Epithelial cell of umbilical artery (primary cell): ENCODE measurements around the gene MUL1. TPM values are rescaled to one million over a fixed set of nuclear protein-coding genes. Genes with fewer than 3 reads are reported as not detected.

Experiments used
- total RNA-seq: library from RNA; depleted of rRNA; stranded (reverse); fragments of >200 nt; gene quantifications from 2 replicates; pipeline ENCODE4 v1.2.3, GENCODE V29; 2014

Gene MUL1, protein sequence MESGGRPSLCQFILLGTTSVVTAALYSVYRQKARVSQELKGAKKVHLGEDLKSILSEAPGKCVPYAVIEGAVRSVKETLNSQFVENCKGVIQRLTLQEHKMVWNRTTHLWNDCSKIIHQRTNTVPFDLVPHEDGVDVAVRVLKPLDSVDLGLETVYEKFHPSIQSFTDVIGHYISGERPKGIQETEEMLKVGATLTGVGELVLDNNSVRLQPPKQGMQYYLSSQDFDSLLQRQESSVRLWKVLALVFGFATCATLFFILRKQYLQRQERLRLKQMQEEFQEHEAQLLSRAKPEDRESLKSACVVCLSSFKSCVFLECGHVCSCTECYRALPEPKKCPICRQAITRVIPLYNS
- 22.4 and 27.5 TPM in 2 replicates for total RNA-seq

GRCh38 chr1:20507564-20508410, at the start of gene MUL1:
Gene MUL1 (minus strand): TSS chr1:20508151. CDS start chr1:20508024, 127 bp downstream.

GRCh38 chr1:20551945-20552727, 44.2 kb upstream of the MUL1 start, which contains the start of gene FAM43B:
Gene FAM43B (plus strand): TSS chr1:20552573. CDS start chr1:20552974, 401 bp downstream.

GRCh38 chr1:20485527-20486456, 22.2 kb downstream of the MUL1 start, which contains the start of gene CAMK2N1:
Gene CAMK2N1 (minus strand): TSS chr1:20486210. CDS start chr1:20485379, 831 bp downstream.

Other genes with a start within 250 kb of the MUL1 start
- gene VWA5B1, start 217.3 kb downstream of the MUL1 start, total RNA-seq, result not detected in 2 replicates
- 0.97 and 1.5 TPM in 2 replicates for gene CAMK2N1, start 21.9 kb downstream of the MUL1 start, total RNA-seq
- gene FAM43B, start 44.4 kb upstream of the MUL1 start, total RNA-seq, result not detected in 2 replicates
- 0.61 and 0.65 TPM in 2 replicates for gene CDA, start 80.9 kb upstream of the MUL1 start, total RNA-seq
- gene PINK1, start 125.3 kb upstream of the MUL1 start, total RNA-seq, result 33.3 and 34.8 TPM in 2 replicates
- gene DDOST, start 153.2 kb upstream of the MUL1 start, total RNA-seq, result 251 and 281 TPM in 2 replicates
- 0.15 and 0.32 TPM in 2 replicates for gene KIF17, start 209.9 kb upstream of the MUL1 start, total RNA-seq
- 0.32 and 0.46 TPM in 2 replicates for gene SH2D5, start 224.6 kb upstream of the MUL1 start, total RNA-seq